HG03066 (cell line): ENCODE results near the gene COL27A1.

Experiments used
- ATAC-seq: cut with Tn5 transposase; IDR thresholded peaks from one replicate; pipeline ENCODE4 v1.9.1; 2021; ENCODE audit warnings: low read depth; ENCODE audit not compliant: unreplicated experiment

The COL27A1 gene

DNA sequence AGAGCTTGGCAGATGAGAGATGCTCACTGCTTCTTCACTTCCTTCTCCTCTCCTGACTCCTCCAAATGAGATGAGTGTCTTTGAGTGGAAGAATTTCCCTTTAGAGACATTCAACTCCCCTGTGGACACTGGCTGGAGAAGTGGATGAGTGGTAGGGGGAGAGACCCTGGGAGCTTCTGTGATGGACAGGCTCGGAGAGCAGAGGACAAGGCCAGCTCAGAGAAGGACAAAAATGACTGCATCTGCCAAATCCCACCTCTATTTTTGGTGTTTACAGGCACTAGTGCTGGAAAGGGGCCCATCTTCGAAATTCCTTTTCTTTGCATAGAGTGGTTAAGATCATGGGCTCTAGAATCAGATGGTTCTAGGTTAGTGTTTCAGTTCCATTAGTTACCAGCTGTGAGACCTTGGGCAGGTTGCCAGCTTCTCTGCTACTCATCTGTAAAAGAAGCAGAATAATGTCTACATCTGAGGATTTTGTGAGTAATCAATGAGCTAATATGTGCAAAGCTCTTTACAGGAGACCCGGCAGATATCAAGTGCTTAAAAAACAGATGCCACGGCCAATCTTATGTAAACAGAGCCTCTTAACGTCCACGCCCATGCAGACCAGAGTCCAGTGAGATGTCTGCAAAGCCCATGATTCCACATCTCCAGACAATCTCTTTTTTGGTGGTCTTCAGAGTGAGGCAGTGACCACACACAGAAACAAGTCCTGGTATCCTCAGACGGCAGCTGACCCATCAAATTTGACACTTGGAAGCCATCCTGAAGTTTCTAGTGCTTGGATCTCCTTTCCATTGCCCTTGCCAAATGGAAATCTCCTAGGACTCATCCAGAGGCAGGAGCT, 13.6 kb upstream of the COL27A1 start:
- no peak for ATAC-seq

DNA sequence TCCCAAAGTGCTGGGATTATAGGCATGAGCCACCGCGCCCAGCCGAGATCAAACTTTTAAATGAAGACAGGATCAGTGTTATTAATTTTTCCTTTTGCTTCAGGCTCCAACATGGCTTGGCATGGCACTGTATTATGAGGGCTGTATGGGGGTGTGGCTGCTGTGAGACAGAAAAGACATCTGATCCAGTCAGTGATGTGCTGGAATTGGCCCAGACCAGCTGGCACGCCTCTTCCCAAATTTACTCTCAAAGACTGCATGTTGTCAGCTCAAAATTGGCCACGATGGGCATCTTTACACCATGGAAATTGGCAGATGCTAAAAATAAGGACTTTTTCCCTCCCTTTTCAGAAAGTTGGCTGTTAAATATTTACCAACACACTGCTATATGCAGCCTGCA, 12.1 kb upstream of the COL27A1 start:
- no peak for ATAC-seq

DNA sequence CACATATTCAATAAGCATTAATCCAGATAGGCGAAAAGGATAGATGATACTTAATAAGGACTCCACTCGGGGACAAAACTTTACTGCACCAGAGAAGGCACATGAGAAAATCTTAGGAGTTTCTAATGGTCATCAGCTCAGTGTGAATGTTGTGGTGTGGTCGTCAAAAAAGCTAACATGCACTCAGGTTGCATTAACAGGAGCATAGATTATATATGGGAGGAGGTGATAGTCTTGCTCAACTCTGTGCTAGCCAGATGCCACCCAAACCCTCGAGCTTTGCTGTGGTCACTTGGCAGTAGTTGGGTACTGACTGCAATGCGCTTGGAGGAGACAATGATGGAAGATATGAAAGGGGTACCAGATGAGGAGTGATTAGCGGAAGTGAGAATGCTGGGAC, 8.6 kb upstream of the COL27A1 start:
- ATAC-seq, result no peak

DNA sequence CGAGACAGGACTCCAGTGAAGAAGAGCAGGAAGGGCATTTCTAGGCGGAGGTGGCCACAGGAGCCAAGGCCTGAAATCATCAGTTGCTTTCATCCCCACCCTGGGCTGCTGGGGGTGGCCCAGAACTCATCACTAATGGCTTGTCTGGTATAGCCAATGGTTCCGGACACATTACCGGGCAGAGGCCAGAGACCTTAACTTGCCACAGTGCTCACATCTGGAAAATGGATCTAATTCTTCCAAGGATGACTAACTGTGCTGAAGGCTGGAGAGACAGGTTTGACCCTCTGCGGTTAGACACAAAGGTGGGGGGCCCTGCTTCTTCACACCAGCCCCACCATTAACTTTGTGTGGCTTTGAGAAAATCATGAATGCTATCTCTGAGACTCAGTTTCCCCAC, 6.2 kb upstream of the COL27A1 start:
- no peak for ATAC-seq

DNA sequence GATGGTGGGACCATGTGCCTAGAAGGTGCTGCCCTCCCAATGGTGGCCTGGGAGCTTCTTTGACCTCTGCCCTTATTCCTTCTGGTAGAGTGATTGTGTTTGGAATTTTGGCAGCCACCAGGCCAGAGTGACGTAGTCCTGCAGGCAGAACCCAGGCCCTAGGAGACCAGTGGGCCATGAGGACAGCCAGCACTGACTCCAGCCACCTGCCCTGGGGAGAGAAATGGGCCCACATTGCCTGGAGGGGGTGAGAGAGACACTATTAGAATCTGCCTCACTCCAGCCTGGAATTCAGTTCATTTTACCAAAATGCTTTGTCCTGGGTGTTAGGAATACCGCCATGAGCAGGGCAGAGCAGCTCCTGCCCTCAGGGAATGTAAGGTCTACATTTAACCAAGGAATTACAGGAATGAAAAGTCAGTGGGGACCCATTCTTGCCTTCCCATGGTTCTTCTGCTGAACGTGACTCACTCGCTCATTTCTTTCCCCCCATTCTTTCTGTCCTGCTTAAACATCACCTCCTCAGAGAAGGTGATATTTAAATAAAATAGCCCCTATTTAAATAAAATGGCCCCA, 5.5 kb upstream of the COL27A1 start:
- ATAC-seq, result no peak

DNA sequence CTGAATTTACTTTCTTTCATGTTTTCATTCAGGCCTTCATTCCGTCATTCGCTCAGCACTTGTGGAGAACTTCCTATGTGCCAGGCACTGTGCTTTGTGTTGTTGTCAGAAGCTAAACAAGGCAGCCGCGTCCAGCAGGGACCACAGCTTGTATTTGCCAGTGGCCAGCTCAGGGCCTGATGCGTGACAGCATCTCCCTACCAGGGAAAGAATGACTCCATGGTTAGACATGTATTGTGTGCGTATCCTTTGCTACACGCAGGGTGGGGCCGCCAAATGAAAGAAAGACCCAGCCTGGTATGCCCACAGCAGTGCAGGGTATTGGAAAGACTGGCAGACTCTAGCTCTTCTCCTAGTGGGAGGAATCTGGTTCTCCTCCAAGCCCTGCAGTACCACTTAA, 4.7 kb upstream of the COL27A1 start:
- ATAC-seq, result no peak

DNA sequence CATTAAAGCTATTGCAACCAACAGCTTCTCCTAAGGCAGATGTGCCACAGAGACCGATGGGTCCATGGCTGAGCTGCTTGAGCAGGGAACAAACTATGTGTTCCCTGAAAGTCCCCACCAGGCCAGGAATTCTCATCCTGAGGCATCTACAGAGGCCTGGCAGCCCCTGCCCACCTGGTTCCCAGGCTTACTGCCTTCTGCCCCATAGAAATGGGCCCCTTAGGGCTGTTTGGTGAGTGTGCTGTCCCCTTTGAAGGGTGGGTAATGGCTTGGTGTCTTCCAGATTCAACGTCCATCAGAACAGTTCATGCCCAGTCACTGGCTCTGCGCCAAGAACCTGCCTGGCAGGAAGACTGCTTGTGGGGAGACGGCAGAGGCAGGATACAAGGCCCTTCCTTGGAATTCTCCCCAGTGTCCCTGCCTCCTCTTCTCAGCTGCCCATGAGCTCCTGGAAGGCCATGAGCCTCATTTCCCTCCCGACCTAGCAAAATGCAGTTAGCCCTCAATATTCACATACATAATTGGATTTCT, 3.8 kb upstream of the COL27A1 start:
- ATAC-seq, result no peak

DNA sequence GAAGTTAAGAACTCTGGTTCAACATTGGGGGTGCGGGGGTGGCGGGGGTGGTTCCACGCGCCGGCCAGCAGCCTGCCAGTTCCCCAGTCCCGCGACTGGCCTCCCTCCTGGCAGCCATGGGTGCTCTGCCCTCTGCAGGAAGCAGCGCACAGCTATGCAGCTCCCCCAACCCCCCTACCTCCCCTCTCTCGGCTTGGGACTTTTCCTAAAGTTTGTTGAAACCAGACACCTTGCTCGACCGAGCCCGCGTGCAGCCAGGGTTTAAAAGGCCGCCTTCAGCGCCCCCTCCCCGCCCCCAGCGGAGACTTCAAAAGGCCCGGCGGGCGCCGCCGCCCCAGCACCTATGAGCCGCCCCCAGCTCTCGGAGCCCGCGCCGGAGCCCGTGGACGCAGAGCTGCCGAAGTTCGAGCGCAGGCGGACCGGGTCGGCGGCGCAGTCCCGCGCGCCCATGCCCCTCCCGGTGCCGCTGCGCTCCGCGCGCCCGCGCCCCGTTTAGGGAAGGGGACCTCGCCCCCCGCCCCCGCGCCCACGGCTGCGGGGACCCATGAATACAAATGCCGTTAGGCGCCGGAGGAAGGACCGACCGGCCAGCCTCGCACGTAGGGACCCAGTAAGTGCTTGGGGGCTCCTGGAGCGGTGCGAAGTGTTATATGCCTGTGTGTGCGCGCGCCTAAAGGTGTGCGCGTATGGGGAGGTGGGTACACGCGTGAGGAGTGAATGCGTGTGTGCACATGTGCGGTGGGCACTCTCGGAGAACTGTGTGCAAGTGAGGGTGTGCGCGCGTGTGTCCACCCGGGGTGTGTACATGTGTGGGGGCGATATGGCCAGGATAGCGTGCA, 1.4 kb upstream of the COL27A1 start:
- ATAC-seq, result no peak

DNA sequence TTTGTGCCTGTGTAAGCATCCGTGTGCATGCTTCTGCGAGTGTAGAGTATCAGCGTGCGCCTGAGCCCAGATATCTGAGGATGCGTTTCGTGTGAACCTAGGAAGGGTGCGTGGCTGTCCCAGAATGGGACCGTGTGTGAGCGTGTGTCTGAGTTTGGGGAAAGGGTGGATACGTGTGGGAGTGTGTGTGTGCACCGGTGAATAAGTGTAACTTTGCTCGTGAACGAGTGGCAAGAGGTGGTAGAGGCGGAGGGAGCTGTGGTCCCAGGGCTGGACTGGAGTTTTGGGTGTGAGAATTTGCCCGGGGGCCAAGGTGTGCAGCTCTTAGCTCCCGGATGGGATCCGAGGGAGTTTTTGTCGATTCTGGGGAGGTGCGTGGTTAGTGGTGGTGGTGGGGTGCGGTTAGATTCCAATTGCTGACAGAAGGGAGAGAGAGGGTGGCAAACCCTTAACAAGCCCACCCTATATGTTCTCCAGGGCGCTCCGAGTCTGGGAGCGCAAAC, 686 bp upstream of the COL27A1 start:
- no peak for ATAC-seq

DNA sequence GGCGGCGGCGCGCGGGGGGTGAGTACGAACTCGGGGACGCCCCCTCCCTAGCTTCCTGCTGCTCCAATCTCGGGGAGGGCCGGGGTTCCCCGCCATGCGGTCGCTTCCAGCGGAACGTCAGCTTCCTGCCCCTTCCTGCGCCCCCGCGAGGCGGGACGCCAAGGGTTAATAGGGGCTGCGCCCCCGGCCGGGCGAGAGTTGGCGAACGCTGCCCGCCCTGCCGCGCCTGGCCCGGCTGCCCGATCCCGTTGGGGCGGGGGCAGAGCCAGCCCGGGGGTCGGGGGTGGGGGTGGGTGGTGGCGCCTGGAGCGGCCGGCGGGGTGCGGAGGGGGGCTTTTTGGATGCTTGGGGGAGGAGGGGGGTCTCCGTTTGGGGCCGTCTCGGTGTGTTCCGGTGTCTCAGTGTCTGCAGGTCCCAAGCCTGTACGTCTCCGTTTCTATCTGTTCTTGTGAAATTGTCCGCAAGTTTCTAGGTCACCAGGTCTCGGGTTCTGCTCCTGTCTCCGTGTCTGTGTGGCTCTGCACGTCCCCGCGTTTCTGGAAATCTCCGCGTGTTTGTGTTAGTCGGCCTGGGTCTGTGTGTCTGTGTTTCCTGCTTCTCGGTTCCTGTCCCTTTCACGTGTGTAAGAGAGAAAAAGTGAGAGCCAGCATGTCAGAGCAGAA, 789 bp downstream of the COL27A1 start:
- no peak for ATAC-seq

DNA sequence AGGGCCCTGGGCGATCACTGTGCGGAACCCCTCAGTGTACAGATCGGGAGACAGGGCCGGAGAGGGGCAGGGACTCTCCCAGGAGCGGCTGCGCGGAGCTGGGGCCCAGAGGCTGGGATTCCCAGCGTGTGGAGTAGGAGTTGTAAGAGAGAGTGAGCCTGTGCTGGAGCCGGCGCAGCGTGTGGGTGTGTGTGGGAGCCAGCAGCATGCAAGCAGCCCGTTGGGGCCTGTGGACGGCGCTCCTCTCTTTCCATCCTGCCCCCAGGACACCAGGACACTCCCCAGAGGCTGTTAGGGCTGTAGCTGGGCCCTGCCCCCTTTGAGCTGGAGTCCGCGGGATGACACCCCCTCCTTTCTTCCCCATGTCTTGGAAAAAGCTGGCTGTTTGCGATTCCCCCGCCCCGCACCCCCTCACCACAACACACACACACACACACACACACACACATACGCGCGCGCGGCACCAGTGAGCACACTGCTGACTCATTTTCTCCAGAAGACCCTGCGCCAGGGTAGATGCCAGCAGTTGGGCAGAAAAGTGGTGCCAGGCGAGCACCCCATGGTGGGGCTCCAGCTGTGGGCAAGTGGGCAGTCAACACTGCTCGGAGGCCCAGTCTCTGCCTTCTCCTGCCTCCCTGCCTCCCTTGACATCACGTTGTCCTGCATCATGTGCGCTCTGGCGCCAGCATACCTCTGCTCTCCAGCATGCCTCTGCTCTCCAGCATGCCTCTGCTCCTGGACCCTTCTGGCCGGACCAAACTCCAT, 1.5 kb downstream of the COL27A1 start:
- ATAC-seq, result no peak

DNA sequence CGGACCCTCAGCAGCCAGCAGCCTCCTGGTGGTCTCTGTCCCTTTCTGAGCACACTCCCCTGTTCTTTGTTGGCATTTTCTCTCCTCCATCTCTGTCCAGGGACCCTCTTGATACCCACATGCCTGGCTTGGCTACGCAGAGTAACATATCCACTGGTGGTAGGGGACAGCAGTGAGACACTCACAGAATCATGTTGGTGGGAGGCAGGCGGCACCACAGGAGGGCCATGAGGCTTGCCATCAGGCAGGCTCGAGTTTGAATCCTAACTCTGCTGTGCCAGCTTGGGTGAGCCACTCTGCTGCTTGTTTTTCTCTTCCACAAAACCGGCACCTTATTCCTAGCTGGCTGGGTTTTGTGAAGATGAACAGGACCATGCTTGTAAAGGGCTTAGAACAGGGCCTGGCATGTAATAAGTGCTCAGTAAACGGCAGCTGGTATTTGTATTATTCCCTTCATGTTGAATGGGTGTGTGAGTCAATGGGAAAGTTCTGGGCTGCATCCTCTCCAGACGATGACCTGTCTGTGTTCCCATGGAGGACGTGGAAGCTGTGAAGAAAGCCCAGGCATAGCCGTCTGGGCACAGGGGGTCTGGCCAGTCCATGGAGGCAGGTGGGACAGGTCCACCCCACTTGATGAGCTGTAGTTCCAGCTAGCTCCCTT, 2.3 kb downstream of the COL27A1 start:
- ATAC-seq, result no peak

DNA sequence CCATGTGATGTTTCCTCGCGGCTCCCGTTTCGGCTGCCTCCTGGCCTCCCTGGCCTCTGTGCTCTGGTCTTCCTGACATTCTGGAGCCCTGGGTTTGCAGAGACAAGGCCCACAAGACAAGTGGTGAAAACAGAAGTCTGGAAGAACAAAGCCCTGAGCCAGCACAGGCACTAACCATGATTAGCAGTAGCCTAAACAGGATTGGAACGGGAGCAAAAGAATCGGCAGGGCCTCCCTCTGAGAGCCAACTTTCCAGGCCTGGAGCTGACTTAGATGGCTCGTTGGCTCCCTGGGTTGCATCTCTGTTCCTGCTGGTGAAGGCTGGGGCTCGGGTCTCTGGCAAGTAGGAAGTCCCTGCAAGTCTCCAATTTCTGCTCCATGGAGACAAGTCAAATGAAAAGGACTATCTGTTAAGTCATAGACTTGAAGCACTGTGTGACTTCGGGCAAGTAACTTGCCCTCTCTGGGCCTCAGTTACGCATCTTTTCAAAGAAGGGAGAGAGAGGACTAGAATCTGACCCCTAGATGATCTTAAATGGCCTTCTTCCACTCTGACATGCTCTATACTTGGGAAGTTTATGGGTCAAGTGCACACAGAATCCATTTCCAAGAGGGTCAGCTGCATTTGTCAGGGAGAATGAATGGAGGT, 3.3 kb downstream of the COL27A1 start:
- no peak for ATAC-seq

DNA sequence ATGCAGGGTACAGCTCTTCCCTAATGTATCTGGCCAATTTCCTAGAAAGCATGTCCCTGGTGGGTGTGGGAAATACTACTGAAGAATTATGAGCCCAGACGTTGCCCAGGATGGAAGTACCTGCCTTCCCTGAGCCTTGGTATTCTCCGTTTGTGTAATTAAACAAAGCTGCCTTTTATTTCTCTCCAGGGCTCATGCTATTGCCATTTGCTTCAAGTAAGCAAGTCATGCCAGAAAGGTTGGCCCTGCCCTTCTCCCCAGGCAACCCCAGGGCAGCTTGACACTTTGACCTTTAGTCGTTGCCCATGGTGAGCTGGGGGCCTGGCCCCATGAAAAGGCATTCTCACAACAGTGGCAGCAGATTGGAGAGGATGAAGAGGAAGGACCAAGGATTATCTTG, 4.4 kb downstream of the COL27A1 start:
- ATAC-seq, result no peak

DNA sequence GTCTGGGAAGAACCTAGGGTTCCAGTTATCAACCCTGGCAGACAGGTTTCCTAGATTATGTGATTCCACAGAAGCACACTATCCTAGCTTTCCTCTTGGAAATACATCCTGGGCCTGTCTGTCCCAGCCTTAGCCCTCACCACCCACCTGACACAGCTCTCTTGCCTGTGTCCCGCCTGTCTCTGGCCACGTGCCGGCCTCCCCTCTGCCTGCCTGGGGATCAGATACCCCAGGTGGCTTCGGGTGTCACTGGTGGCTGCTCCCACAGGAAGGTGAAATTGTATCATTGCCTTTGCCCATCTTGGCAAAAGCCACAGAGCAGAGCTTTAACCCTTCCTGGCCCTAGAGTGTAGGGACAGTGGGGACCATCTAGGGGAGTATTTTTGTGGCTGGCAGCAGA, 6.2 kb downstream of the COL27A1 start:
- no peak for ATAC-seq

DNA sequence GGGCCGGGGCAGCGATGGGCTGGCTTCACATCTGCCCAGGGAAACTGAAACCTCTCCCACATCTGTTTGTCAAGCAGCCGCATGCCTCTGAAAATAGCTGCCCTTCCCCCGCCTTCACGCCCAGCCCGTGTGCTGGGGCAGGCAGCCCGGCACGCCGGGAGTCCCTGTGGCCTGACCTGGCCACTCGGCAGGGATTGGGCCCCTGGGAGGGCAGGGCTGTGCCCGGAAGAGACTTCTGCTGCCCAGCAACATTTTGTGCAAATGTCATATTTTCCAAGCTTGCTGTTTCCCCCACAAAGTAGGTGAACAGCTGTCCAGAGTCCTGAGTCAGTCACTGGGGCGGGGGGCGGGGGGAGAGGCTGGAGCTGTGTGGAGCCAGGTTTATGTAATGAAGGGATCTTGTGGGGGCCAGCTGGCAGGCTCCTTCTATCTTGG, 8.2 kb downstream of the COL27A1 start:
- ATAC-seq, result no peak

DNA sequence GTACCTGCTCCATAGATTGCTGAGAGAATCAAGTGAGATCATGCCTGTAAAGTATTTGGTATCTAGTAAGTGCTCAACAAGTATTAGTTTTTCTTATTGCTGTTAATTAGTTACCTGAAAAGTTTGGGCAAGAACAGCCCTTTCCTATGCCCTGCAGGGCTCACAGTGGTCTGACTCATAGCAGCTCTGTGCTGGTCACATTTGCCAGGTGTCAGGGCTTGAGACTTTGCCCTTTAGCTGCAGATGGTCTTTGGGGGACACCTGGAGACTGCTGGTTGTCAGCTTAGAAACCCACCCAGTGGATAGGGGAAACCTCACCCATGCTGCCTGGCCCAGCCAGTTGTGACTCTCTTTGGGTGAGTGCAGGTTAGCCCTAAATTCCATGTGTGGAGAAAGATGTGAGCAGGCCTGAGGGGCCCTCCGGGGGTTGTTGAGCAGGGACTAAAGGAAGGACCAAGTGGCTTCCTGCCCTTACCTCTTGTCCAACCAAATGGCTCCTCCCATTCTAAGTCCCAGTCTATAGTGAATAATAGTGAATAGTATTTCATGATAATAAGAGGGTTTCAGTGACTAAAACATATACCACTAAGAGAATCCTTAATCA, 9.0 kb downstream of the COL27A1 start:
- ATAC-seq, result no peak

DNA sequence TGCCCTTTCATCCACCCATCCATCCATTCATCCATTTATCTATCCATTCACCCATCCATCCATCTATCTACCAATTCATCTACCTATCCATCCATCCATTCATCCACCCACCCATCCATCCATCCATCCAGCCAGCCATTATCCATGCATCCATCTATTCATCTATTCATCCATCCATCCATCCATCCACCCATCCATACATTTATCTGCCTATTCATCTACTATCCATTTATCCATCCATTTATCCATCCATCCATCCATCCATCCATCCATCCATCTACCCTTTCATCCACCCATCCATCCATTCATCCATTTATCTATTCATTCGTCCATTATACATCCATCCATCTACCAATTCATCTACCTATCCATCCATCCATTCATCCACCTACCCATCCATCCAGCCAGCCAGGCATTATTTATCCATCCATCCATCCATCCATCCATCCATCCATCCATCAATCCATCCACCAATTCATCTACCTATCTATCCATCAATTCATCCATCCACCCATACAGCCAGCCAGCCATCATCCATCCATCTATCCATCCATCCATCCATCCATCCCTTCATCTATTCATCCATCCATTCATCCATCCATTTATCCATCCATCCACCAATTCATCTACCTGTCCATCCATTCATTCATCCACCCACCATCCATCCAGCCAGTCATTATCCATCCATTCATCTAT, 10.2 kb downstream of the COL27A1 start:
- ATAC-seq, result no peak
